SK-N-SH (cell line): ENCODE results near the gene SLC39A9. TPM values are rescaled to one million over a fixed set of nuclear protein-coding genes. Genes with fewer than 3 reads are reported as not detected.

Experiments
- CTCF ChIA-PET: fragments of 300-600, 350-600 bp; formaldehyde crosslinking; extraction: SDS; loops from one replicate; lab custom pipeline; 2021; lab: Yijun Ruan, JAX
- POLR2A ChIA-PET: fragments of 350-600 bp; sonication (Branson Sonifier 250); formaldehyde crosslinking; extraction: SDS; loops from one replicate; lab custom pipeline; 2020; ENCODE audit warnings: antibody characterized with exemption, inconsistent platforms; lab: Yijun Ruan, JAX
- DNase-seq: peaks from one replicate; pipeline ENCODE4 v3.0.0; 2012
- H2AFZ ChIP-seq: fragments of 200-600 bp; sonication (generic); 2 replicates; pipeline ENCODE4 v1.8.1; 2016; ENCODE audit warnings: antibody characterized with exemption, mild to moderate bottlenecking, low read depth
- H3F3A ChIP-seq: fragments of 200-600 bp; sonication (generic); replicated peaks from 2 replicates; pipeline ENCODE3; 2016; ENCODE audit warnings: antibody characterized with exemption, mild to moderate bottlenecking; ENCODE audit not compliant: insufficient read depth
- H3K27ac ChIP-seq, 2 experiments: fragments of 200-500 bp in 1 of 2; fragments of 200-600 bp in 1 of 2; sonication (Bioruptor generic) in 1 of 2; sonication (generic), shearing (Covaris generic) in 1 of 2; 2 replicates each; pipeline versions ENCODE4 v1.5.1 to v1.6.1; 2014 to 2016; ENCODE audit warnings: low read depth in 2 of 2, inconsistent platforms in 1 of 2, low read length in 1 of 2, mild to moderate bottlenecking in 1 of 2, mixed read lengths in 1 of 2
- H3K27me3 ChIP-seq: fragments of 200-600 bp; sonication (generic), shearing (Covaris generic); 2 replicates; pipeline ENCODE4 v1.6.1; 2016; ENCODE audit warnings: mixed run types; ENCODE audit not compliant: insufficient read depth
- H3K36me3 ChIP-seq, 2 experiments: fragments of 200-500 bp in 1 of 2; fragments of 200-600 bp in 1 of 2; sonication (Bioruptor generic) in 1 of 2; sonication (generic) in 1 of 2; replicated peaks in 1 of 2; 2 replicates each; pipeline versions ENCODE3 to v1.5.1; 2014 to 2016; ENCODE audit warnings: low read length in 1 of 2, mild to moderate bottlenecking in 1 of 2; ENCODE audit not compliant: insufficient read depth in 2 of 2, control insufficient read depth in 1 of 2
- H3K4me1 ChIP-seq, 2 experiments: fragments of 200-500 bp in 1 of 2; fragments of 200-600 bp in 1 of 2; sonication (Bioruptor generic) in 1 of 2; sonication (generic), shearing (Covaris generic) in 1 of 2; 2 replicates each; pipeline versions ENCODE4 v1.5.1 to v1.6.1; 2014 to 2016; ENCODE audit warnings: low read depth in 1 of 2, low read length in 1 of 2, mixed run types in 1 of 2; ENCODE audit not compliant: insufficient read depth in 2 of 2, control insufficient read depth in 1 of 2
- H3K4me2 ChIP-seq: fragments of 200-600 bp; sonication (generic), shearing (Covaris generic); 2 replicates; pipeline ENCODE4 v1.6.1; 2017; ENCODE audit warnings: mixed run types
- H3K4me3 ChIP-seq, 2 experiments: fragments of 200-500 bp in 1 of 2; fragments of 200-600 bp in 1 of 2; sonication (Bioruptor generic) in 1 of 2; sonication (generic), shearing (Covaris generic) in 1 of 2; 2 replicates each; pipeline versions ENCODE4 v1.5.1 to v1.8.1; 2014 to 2016; ENCODE audit warnings: low read depth in 2 of 2, inconsistent platforms in 1 of 2, low read length in 1 of 2, mild to moderate bottlenecking in 1 of 2, mixed read lengths in 1 of 2, moderate library complexity in 1 of 2
- H3K79me2 ChIP-seq: fragments of 200-600 bp; sonication (generic); 2 replicates; pipeline ENCODE4 v1.8.1; 2017; ENCODE audit warnings: mild to moderate bottlenecking; ENCODE audit not compliant: insufficient read depth
- H3K9ac ChIP-seq: fragments of 200-600 bp; sonication (generic); 2 replicates; pipeline ENCODE4 v1.6.1; 2017; ENCODE audit warnings: mixed run types
- H3K9me2 ChIP-seq: fragments of 200-600 bp; sonication (generic); 2 replicates; pipeline ENCODE4 v1.6.1; 2017; ENCODE audit warnings: mixed run types
- H3K9me3 ChIP-seq: fragments of 200-600 bp; sonication (generic); 2 replicates; pipeline ENCODE4 v1.6.1; 2017; ENCODE audit warnings: mixed run types, mild to moderate bottlenecking, moderate library complexity
- H4K20me1 ChIP-seq: fragments of 200-600 bp; sonication (generic); 2 replicates; pipeline ENCODE4 v1.6.1; 2017; ENCODE audit warnings: mild to moderate bottlenecking, mixed run types; ENCODE audit not compliant: insufficient read depth
- CHD2 ChIP-seq: fragments of 150-350 bp; IDR thresholded peaks from 2 replicates; pipeline ENCODE4 v1.6.1; 2018; ENCODE audit warnings: low read length; ENCODE audit not compliant: partially characterized antibody
- EP300 ChIP-seq, 2 experiments: IDR thresholded peaks; 2 replicates each; pipeline versions ENCODE4 v1.4.0 to v1.6.1; 2012; ENCODE audit warnings: borderline replicate concordance in 1 of 2, low read depth in 1 of 2, low read length in 1 of 2
- EZH2phosphoT487 ChIP-seq: fragments of 200-600 bp; sonication (generic); IDR thresholded peaks from 2 replicates; pipeline ENCODE4 v1.6.1; 2017; ENCODE audit warnings: low read depth, mixed run types, mild to moderate bottlenecking, antibody characterized with exemption, moderate library complexity, borderline replicate concordance
- FOSL2 ChIP-seq: IDR thresholded peaks from 2 replicates; pipeline ENCODE4 v1.4.0; 2012; ENCODE audit warnings: low read depth, mild to moderate bottlenecking, moderate library complexity, borderline replicate concordance
- FOXJ3 ChIP-seq: sonication (generic); formaldehyde crosslinking; IDR thresholded peaks from 2 replicates; pipeline ENCODE4 v1.5.1; 2020; ENCODE audit warnings: mild to moderate bottlenecking, missing genetic modification reagents
- GABPA ChIP-seq: IDR thresholded peaks from 2 replicates; pipeline ENCODE4 v1.4.0; 2012; ENCODE audit warnings: low read depth, mild to moderate bottlenecking
- JUND ChIP-seq: IDR thresholded peaks from 2 replicates; pipeline ENCODE4 v1.4.0; 2012
- NFIC ChIP-seq: IDR thresholded peaks from 2 replicates; pipeline ENCODE4 v1.4.0; 2012; ENCODE audit warnings: borderline replicate concordance
- RAD21 ChIP-seq: IDR thresholded peaks from 2 replicates; pipeline ENCODE4 v1.6.1; 2012; ENCODE audit warnings: mild to moderate bottlenecking, low read length
- RCOR1 ChIP-seq: fragments of 150-350 bp; IDR thresholded peaks from 2 replicates; pipeline ENCODE4 v1.6.1; 2017; ENCODE audit warnings: antibody characterized with exemption, low read length
- SIN3A ChIP-seq: IDR thresholded peaks from 2 replicates; pipeline ENCODE4 v1.6.1; 2012; ENCODE audit warnings: low read depth, mild to moderate bottlenecking, low read length, moderate library complexity, borderline replicate concordance
- SMC3 ChIP-seq: IDR thresholded peaks from 2 replicates; pipeline ENCODE4 v1.6.1; 2012; ENCODE audit warnings: low read depth, low read length, improper control_type of control experiment
- TCF12 ChIP-seq: IDR thresholded peaks from 2 replicates; pipeline ENCODE4 v1.4.0; 2012
- TEAD4 ChIP-seq: IDR thresholded peaks from 2 replicates; pipeline ENCODE4 v1.4.0; 2012; ENCODE audit warnings: mild to moderate bottlenecking, borderline replicate concordance; ENCODE audit not compliant: insufficient read depth
- YY1 ChIP-seq: IDR thresholded peaks from 2 replicates; pipeline ENCODE4 v1.4.0; 2012; ENCODE audit warnings: low read depth, mild to moderate bottlenecking
- WGBS: methylation state at CpG from one replicate; pipeline ENCODE4 v1.1.6; 2017; ENCODE audit warnings: low lambda C conversion rate; 5-methylcytosine and 5-hydroxymethylcytosine counted together
- polyA plus RNA-seq, 3 experiments: library from polyadenylated mRNA; depleted of rRNA; stranded (reverse); fragments of >200 nt; gene quantifications; 2 replicates each; pipeline ENCODE4 v1.2.3, GENCODE V29; 2012
- TF ChIP-seq, protein P1 (sequence below): IDR thresholded peaks from 2 replicates; pipeline ENCODE4; 2012
- TF ChIP-seq, protein P2 (sequence below): IDR thresholded peaks from 2 replicates; pipeline ENCODE4 v1.6.1; 2012; ENCODE audit warnings: mild to moderate bottlenecking, low read depth, low read length, moderate library complexity
- TF ChIP-seq, protein P3 (sequence below): IDR thresholded peaks from 2 replicates; pipeline ENCODE4 v1.4.0; 2012; ENCODE audit warnings: low read depth, borderline replicate concordance
- TF ChIP-seq, protein P4 (sequence below): fragments of 150-350 bp; IDR thresholded peaks from 2 replicates; pipeline ENCODE4 v1.6.1; 2017; ENCODE audit warnings: antibody characterized with exemption, low read length, low read depth, borderline replicate concordance

SLC39A9 gene
- polyA plus RNA-seq, 1 of the 3 experiments (the other 2 are of a cell fraction): 39.8 TPM

DNA sequence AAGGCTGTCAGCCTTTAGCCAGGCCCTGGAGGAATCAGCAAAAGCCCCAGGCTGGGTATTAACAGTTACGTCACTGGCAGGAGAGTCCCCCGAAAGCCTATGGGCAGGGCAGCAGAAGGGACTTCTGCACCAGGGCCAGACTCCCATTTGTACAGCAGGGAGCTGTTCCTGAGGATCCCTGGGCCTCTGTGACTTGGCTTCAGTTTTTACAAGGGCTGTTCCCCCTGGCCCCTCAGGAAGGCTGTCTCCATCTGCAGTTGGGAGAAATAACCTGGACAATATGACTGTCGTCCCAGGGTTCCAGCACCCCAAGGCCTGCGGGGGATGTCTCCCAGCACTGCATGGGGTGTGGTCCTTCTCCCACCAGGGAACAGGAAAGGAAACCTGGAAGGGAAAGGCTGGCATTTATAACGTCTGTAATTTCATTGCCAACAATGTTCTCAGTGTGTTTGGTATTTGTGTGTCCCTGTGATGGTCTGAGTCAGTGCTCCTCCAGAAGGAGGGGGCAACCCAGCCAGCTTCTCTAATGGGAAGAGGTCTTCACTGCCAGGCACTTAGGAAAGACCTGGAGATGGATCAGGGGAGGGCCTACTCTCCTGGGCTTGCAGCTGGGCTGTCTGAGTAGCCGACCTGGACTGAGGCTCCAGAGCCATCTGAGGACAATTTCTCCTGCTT is 42.7 kb upstream of the SLC39A9 start:
- peaks cover 3 to 4% of the 10 kb centered on the region in 2 experiments; a peak in 2 of 4 replicates for H3K4me1 ChIP-seq
- peak overlapping the region in 1 of 2 experiments; percentile 56; a peak in 1 of 4 replicates for H3K27ac ChIP-seq
- no peaks in the 10 kb centered on the region for H3K27me3 ChIP-seq
- H3F3A ChIP-seq: no peaks in the 10 kb centered on the region
- CTCF ChIA-PET: interaction anchor here (0.6 to 0.7 kb wide), 2 partner anchors 13 to 122 kb away, joined by 3 to 4 read pairs; no protein-coding TSS in a partner anchor
- no peaks in the 10 kb centered on the region for H3K9me2 ChIP-seq
- no peak for DNase-seq
- peak overlapping the region; percentile 32; the same call in 1 of the 2 replicates for H3K9ac ChIP-seq
- peak overlapping the region; percentile 55; the same call in 1 of the 2 replicates for H3K4me2 ChIP-seq
- H3K36me3 ChIP-seq: peaks cover 0 to 3% of the 10 kb centered on the region in 2 experiments
- POLR2A ChIA-PET: no interaction called here
- H3K9me3 ChIP-seq: no peaks in the 10 kb centered on the region
- no peaks in the 10 kb centered on the region for H3K79me2 ChIP-seq
- H2AFZ ChIP-seq: peak overlapping the region; percentile 44; the same call in 1 of the 2 replicates
- 68% methylated on average over 5 of the region's 6 CpGs for WGBS
- H3K4me3 ChIP-seq: no peak overlapping the region
- H4K20me1 ChIP-seq: no peaks in the 10 kb centered on the region
- TF ChIP-seq, protein P1, sequence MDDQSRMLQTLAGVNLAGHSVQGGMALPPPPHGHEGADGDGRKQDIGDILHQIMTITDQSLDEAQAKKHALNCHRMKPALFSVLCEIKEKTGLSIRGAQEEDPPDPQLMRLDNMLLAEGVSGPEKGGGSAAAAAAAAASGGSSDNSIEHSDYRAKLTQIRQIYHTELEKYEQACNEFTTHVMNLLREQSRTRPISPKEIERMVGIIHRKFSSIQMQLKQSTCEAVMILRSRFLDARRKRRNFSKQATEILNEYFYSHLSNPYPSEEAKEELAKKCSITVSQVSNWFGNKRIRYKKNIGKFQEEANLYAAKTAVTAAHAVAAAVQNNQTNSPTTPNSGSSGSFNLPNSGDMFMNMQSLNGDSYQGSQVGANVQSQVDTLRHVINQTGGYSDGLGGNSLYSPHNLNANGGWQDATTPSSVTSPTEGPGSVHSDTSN: peak; percentile 20; the same call in 1 of the 2 replicates
- TF ChIP-seq TEAD4 (0 out of 2 replicates have a peak, but pooled peaks have one; percentile 32), FOSL2 (peak; percentile 69), JUND (peak; percentile 51), TCF12 (peak; percentile 68), NFIC (peak; percentile 84)
- TF ChIP-seq, protein P2, sequence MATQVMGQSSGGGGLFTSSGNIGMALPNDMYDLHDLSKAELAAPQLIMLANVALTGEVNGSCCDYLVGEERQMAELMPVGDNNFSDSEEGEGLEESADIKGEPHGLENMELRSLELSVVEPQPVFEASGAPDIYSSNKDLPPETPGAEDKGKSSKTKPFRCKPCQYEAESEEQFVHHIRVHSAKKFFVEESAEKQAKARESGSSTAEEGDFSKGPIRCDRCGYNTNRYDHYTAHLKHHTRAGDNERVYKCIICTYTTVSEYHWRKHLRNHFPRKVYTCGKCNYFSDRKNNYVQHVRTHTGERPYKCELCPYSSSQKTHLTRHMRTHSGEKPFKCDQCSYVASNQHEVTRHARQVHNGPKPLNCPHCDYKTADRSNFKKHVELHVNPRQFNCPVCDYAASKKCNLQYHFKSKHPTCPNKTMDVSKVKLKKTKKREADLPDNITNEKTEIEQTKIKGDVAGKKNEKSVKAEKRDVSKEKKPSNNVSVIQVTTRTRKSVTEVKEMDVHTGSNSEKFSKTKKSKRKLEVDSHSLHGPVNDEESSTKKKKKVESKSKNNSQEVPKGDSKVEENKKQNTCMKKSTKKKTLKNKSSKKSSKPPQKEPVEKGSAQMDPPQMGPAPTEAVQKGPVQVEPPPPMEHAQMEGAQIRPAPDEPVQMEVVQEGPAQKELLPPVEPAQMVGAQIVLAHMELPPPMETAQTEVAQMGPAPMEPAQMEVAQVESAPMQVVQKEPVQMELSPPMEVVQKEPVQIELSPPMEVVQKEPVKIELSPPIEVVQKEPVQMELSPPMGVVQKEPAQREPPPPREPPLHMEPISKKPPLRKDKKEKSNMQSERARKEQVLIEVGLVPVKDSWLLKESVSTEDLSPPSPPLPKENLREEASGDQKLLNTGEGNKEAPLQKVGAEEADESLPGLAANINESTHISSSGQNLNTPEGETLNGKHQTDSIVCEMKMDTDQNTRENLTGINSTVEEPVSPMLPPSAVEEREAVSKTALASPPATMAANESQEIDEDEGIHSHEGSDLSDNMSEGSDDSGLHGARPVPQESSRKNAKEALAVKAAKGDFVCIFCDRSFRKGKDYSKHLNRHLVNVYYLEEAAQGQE: no peak
- TF ChIP-seq, protein P3, sequence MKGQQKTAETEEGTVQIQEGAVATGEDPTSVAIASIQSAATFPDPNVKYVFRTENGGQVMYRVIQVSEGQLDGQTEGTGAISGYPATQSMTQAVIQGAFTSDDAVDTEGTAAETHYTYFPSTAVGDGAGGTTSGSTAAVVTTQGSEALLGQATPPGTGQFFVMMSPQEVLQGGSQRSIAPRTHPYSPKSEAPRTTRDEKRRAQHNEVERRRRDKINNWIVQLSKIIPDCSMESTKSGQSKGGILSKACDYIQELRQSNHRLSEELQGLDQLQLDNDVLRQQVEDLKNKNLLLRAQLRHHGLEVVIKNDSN: no peak

DNA sequence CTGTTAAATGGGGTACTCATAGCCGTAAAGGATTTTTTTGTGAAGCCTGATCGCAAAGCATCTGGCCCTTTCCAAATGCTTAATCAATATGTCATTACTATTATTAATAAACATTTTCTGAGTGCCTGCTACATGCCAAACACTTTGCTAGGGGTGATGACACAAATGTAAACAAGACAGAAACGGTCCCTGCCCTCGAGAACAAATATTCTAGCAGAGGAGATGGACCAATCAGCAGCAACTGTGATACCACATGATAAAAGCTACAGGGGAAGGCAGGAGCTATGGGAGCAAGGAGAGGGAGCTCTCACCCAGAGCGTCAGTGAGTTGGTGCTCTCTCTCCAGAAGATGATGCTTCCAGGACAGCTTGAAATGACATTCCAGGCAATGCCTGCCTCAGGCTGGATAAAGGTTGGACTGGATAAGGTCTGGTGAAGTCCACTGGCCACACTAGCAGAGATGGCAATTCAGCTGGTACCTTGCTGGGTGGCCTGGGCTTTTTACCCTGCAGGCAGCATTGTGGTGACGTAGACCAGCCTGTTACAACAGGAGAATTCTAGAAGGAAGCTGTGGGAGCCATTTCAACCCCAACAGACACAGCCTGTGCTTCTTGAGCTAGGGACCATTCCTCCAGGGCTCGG is 41.5 kb upstream of the SLC39A9 start:
- no peaks in the 10 kb centered on the region for H3K79me2 ChIP-seq
- no peak overlapping the region for H3K4me2 ChIP-seq
- no peaks in the 10 kb centered on the region for H3F3A ChIP-seq
- H3K9ac ChIP-seq: no peak overlapping the region
- H2AFZ ChIP-seq: no peak overlapping the region
- ChIA-PET CTCF (interaction anchor here (1.3 to 2.1 kb wide), 2 partner anchors 69 to 114 kb away, joined by 4 to 8 read pairs; no protein-coding TSS in a partner anchor), POLR2A (no interaction called here)
- H3K27ac ChIP-seq: no peak overlapping the region
- DNase-seq: no peak
- no peaks in the 10 kb centered on the region for H3K27me3 ChIP-seq
- H3K9me3 ChIP-seq: no peaks in the 10 kb centered on the region
- 86% methylated on average over 6 of the region's 7 CpGs for WGBS
- H3K4me1 ChIP-seq: peaks cover 3 to 4% of the 10 kb centered on the region in 2 experiments; a peak in 2 of 4 replicates
- H3K4me3 ChIP-seq: no peak overlapping the region
- no peaks in the 10 kb centered on the region for H4K20me1 ChIP-seq
- no peaks in the 10 kb centered on the region for H3K9me2 ChIP-seq
- H3K36me3 ChIP-seq: peaks cover 0 to 3% of the 10 kb centered on the region in 2 experiments
- TF ChIP-seq EP300 (IDR thresholded peaks at IDR 0.05; ENCODE audit: borderline replicate concordance in 1 of 2, low read depth in 1 of 2, low read length in 1 of 2) (no peak), EZH2phosphoT487 (no peak), SIN3A (no peak), SMC3 (no peak), FOXJ3 (CRISPR knock-in tag) (no peak), RAD21 (no peak), GABPA (no peak), TCF12 (no peak), YY1 (no peak), CHD2 (no peak), NFIC (no peak), RCOR1 (no peak)
- TF ChIP-seq, protein P4, sequence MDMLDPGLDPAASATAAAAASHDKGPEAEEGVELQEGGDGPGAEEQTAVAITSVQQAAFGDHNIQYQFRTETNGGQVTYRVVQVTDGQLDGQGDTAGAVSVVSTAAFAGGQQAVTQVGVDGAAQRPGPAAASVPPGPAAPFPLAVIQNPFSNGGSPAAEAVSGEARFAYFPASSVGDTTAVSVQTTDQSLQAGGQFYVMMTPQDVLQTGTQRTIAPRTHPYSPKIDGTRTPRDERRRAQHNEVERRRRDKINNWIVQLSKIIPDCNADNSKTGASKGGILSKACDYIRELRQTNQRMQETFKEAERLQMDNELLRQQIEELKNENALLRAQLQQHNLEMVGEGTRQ: no peak
